Breast epithelium (tissue), 3 donors: ENCODE measurements around the gene KCNG3.

Experiments used
- POLR2A ChIP-seq: fragments of 450-650 bp; IDR thresholded peaks from one replicate; pipeline ENCODE4 v1.6.1; 2016; ENCODE audit warnings: antibody characterized with exemption, mild to moderate bottlenecking, moderate library complexity
- POLR2AphosphoS5 ChIP-seq, 3 donors: sonication (generic); formaldehyde crosslinking; IDR thresholded peaks; one replicate each; pipeline ENCODE4 v1.6.1; 2017; ENCODE audit warnings: antibody characterized with exemption in 3 of 3
- TF ChIP-seq, protein P1 (sequence below), 3 donors: fragments of 450-650 bp; IDR thresholded peaks; one replicate each; pipeline ENCODE4 v1.5.1; 2016 to 2017; ENCODE audit warnings: antibody characterized with exemption in 3 of 3, mild to moderate bottlenecking in 3 of 3, moderate library complexity in 3 of 3

- TF ChIP-seq POLR2A (no peak), POLR2AphosphoS5 (IDR thresholded peaks at IDR 0.05) (no peak)
- TF ChIP-seq, protein P1, sequence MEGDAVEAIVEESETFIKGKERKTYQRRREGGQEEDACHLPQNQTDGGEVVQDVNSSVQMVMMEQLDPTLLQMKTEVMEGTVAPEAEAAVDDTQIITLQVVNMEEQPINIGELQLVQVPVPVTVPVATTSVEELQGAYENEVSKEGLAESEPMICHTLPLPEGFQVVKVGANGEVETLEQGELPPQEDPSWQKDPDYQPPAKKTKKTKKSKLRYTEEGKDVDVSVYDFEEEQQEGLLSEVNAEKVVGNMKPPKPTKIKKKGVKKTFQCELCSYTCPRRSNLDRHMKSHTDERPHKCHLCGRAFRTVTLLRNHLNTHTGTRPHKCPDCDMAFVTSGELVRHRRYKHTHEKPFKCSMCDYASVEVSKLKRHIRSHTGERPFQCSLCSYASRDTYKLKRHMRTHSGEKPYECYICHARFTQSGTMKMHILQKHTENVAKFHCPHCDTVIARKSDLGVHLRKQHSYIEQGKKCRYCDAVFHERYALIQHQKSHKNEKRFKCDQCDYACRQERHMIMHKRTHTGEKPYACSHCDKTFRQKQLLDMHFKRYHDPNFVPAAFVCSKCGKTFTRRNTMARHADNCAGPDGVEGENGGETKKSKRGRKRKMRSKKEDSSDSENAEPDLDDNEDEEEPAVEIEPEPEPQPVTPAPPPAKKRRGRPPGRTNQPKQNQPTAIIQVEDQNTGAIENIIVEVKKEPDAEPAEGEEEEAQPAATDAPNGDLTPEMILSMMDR (IDR thresholded peaks at IDR 0.05): no peak
Measured at GRCh38 chr2:42486145-42486906, 7.5 kb downstream of the KCNG3 start.
